HG03378 (cell line): Measurements from ENCODE around the gene DIPK1B.

Source experiments
- ATAC-seq: cut with Tn5 transposase; IDR thresholded peaks from one replicate; pipeline ENCODE4 v1.9.1; 2021; ENCODE audit warnings: mild to moderate bottlenecking, moderate library complexity; ENCODE audit not compliant: unreplicated experiment

The DIPK1B gene

DNA sequence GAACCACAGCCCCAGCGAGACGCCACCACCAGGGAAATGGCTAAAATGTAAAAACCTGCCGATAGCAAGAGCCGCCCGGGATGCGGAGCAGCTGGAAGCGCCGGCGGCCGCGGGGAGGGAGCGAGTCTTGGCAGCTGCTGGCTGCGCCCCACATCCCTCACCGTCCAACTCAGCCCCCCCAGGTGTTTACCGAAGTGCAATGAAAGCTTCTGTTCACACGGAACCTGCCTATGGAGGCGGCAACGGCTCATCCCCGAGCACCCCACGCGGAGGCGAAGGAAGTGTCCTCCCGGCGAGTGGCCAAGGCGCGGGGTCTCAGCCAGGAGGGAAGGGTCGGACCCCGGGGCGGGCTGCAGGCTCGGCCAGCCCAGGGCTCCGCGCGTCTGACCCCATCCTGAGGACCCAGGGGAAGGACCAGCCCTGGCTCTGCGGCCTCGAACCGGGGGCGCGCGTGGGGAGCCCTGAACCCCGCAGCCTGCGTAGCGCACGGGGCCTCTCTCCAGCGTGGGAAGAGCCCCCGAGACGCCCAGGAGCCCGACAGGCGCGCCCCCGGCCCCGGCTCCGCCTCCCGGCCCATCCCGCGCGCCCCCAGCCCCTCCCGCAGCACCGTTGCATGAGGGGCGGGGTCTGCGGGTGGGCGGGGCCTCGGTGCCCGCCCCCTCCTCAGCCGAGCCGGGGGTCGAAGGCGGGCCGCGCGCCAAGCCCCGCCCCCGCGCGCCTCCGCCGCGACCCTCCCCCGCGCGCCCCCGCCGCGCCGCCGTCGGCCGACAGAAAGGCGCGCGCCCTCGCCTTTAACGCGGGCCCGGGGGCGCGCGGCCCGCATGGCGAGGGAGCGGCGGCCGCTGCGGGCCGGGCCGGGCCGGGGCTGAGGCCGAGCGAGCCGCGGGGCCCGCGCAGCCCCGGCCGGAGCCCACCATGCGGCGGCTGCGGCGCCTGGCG is at the start of gene DIPK1B:
DIPK1B (plus strand) TSS at position 822 of the 939 bp plus-strand sequence; CDS start at position 916, 94 bp downstream.
- no peak for ATAC-seq

DNA sequence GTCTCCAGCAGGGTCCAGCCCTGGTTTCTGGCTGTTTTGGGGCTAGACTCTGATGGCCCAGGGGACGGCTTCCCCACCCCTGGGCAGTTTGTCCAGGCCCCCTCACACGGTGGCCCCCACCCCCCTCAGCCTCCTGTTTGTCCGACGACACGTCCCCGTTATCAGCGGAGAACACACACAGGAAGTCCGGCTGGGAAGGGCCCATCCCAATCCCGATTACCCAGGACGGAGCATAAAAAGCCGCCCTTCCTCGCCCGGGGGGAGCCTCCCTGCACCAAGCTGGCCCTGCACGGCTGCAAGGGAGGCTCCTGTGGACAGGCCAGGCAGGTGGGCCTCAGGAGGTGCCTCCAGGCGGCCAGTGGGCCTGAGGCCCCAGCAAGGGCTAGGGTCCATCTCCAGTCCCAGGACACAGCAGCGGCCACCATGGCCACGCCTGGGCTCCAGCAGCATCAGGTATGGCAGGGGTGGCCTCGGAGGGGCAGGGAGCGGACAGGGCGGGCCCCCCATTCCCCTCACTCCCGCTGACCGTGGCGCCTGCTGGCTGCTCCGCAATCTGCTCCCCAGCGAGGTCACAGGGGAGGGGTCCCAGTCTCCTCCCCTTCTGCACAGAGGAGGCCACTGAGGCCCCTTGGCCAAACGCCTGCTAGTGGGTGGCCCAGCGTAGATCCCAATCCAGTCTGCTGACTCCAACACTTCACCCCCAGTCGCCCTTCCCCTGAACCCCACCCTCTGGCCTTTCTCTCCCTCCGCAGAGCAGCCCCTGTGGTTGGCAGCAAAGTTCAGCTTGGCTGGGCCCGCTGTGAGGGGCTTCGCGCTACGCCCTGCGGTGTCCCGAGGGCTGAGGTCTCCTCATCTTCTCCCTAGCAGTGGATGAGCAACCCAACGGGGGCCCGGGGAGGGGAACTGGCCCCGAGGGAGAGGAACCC is 49.5 kb upstream of the DIPK1B start, which contains the start of gene EGFL7:
EGFL7 (plus strand) TSS at position 261 of the 926 bp plus-strand sequence. CDS start 5,367 bp downstream, outside the sequence.
- ATAC-seq, result no peak

DNA sequence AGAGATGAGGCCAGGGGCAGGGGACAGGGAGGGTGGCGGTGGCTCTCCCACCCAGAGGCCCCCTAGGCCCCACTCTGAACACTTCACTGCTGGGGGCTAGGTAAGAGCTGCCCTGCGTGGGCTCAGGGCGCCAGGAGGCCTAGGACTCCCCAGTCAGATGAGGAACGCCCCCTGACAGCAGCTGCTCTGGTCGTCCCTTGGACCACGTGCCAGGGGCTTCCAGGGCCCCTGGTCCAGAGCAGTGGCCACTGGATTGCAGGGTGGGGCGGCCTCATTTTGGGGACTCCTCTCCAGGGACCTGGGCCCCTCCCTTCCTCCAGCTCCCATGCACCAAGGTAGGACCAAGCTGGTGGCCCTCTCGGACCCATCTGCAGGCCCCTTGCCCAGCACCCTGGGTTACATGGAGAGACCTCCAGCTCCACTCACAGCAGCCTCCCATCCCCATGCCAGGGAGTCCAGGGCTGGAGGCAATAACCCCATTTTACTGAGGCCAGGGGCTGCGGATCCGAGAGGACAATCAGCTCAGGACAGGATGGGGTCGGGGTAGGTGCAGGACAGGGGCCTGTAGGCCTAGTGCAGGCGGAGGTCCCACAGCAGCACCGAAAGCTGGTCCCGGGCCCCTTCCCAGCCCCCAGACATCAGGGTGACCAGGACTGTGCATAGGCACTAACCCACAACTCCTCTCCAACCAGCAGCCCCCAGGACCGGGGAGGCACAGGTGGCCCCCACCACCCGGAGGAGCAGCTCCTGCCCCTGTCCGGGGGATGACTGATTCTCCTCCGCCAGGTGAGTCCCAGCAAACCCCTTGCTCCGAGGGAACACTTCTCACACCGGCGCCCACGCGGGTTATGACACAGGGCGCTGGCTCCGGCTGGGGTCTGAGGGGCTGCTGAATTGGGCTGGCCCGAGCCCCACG is 48.1 kb upstream of the DIPK1B start:
- ATAC-seq, result no peak

DNA sequence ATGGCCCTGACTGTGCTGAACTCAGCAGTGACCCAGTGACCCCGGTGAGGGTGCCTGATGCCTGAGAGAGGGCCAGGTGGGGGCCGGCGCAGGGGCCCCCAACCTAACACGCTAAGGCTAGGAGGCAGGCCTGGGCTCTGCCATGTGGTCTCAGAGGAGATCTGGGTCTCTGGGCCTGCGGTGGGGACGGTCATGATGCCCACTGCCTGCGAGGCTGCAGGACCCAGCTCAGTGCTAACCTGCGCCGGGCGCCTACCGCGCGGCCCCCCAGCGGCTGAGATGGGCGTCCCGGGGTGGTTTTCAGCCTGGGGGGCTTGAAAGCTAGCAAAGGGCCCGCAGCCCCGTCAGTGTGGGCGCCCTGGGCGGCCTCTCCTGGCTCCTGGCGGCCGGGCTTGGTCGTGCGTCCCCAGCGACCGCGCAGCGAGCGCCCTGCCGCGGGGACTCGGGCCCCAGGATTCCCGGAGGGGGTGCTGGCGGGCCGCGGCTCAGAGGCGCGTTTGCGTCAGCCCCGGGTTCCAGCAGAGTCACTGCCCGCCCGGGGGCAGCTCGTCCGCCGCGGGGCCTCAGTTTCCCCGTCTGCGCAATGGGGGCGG is 47.2 kb upstream of the DIPK1B start:
- no peak for ATAC-seq

DNA sequence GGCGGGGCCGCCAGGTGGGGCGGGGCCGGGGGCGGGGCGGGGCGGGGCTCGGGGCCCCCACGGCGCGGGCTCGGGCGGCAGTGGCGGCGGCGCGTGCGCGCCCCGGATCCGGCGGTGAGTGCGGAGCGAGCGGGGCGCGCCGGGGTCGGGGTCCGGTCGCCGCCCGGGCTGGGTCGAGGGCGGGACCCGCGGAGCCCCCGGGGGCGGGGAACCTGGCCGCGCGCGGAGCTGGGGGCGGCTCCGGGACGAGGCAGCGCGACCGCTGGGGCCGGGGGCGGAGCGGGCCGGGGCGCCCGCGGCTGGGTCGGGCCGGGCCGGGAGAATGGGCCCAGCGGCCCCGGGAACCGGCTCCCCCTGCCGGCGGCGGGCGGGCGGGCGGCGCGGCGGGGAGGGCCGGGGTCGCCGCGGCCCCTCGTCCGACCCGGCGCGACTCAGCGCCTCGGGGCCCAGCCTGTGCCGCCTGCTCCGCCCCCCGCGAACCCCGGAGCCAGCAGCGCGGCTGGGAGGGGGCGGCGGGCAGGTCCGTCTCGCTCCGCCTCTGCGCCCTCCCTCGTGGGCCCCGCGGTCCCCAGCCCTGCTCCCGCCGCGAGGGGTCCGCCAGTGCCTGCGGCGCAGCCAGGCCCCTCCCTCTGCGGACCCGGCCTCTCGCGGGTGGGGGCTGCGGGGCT is 46.5 kb upstream of the DIPK1B start:
- no peak for ATAC-seq

DNA sequence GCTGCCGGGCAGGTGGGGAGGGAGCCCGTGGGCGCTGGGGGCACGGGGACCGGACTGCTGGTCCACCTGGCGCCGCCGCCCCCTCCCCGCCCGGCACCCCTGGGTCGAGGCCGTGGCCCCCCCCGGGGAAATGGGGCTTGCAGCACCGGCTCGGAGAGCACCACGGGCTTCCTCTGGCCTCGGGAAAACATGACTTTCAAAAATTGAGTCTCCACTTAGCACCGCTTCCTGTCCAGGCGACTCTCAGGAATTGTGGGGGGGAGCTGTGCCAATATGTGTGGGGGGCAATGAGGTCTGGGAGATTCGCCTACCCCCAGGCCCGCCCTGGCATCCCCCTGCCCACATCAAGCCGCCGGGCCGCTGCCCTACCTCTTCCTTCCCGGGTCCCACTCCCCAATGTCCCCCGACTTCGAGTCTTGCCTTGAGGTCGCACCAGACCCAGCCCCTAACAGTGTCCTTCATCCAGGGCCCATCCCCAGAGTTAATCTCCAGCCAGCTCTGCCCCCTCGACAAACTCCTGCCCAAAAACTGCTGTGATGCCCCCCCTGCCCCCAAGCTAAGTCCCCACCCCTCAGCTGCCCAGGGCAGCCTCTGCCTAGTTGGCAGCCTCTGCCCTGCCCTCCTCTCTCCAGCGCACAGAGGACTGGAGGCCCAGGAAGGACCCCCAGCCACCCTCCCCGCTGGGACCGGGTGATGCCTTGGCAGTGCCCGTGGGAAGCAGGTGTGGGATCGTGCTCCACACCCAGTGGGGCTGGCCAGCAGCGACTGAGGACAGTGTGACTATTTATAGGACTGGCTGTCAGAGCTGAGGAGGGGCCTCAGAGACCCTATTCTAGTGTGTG is 45.8 kb upstream of the DIPK1B start:
- ATAC-seq, result no peak

DNA sequence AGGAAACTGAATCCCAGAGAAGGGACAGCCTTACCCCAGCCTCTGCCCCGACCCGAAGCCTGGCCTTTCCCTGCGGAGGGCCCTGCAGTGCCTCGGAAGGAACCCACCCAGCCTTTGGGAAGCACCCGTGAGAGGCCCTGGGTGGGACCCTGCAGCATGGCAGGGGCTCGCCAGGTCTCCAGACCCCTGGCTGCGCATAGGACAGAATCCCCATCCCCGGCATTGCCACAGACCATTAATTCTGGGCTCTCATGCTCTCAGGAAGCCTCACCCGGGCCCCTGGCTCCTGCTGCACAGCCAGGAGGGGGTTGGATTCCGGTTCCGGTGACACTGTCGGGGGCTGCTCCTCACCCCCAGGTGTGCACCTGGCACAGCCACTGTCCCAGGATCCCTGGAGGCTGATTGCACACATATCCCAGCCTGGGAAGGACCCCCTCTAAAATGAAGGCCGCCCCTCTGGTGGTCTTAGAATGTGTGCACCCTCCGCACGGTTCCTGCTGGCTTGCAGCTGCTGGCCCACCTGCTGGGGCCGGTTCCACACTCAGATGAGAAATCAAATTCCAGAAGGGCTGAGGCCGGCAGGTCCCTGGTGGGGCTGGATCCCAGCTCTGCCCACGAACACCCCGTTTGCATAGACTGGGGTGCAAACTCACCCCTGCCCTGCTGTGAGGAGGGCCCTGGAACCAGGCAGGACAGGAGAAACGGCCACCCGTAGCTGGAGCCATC is 45.0 kb upstream of the DIPK1B start:
- ATAC-seq, result no peak

DNA sequence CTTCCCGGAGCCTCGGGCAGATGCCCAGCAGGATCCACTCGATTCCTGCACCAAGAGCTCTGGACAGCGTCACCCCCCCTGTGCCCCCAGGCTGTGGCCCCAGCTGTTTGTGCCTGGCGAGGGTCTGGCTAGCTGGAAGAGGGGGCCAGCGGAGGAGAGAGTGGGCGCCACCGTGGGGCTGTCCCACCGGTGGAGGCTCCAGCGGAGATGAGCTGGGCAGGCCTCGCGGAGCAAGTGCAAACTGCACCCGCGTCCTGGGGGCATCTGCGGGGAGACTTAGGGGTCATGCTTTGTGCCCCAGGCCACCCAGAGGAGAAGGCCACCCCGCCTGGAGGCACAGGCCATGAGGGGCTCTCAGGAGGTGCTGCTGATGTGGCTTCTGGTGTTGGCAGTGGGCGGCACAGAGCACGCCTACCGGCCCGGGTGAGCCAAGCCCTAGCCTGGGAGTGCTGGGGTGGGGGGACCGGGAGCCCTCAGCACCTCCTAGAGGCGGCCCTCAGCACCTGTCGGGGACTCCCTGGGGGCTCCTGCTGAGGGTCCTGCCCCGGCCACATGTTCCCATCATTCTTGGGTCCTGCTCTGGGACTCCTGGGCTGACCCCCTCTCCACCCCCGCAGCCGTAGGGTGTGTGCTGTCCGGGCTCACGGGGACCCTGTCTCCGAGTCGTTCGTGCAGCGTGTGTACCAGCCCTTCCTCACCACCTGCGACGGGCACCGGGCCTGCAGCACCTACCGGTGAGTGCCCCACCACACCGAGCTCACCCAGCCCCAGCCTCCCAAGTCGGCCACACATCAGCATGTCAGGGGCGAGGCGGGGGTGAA is 44.2 kb upstream of the DIPK1B start:
- no peak for ATAC-seq

DNA sequence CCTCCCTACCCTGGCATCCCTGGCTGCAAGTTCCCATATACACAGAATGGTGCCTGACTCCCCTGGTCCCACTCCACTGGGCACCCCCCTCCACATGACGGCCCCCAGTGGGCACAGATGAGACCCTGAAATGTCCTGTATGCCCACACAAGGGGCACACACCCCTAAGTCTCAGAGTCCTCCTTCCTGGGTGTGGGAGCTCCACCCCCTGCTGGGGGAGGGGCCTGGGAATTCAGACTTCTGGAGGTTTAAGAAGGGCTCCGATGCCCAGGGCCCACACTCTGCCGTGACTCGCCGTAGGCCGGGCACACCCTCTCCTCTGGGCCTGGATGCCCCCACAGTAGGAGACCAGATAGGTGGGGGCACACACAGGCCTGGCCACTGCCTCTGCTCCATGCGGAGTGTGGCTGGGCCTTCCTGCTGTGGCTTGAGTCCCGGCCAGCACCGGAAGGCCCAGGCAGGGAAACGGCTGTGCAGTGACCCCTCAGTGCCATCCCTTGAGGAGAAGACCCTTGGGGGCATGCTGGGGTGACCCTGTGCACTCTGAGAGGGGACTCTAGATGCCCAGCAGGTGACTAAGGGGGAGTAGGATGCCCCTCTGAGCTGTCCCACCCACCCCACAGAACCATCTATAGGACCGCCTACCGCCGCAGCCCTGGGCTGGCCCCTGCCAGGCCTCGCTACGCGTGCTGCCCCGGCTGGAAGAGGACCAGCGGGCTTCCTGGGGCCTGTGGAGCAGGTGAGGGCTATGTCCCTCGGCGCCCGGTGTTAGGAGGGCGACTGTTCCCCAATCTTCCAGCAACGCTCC is 43.2 kb upstream of the DIPK1B start:
- no peak for ATAC-seq

DNA sequence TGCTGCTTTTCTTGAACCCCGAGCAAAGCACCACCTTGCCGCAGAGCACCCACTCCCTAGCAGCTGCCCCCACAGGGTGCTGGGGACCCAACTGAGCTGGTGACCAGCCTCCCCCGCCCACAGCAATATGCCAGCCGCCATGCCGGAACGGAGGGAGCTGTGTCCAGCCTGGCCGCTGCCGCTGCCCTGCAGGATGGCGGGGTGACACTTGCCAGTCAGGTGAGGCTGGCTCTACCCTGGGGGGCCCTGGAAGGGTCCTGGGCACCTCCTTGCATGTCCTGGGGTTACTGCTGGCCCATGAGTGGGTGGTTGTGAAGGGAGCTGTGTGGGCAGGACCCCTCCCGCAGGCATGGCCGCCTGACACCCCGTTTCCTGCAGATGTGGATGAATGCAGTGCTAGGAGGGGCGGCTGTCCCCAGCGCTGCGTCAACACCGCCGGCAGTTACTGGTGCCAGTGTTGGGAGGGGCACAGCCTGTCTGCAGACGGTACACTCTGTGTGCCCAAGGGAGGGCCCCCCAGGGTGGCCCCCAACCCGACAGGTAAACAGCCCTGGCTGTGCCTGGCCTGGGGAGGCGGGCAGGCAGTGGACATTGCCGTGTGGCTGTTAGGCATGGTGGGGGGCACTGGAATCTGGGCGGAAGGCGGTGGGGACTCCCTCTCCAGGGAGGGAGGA is 42.4 kb upstream of the DIPK1B start:
- no peak for ATAC-seq

DNA sequence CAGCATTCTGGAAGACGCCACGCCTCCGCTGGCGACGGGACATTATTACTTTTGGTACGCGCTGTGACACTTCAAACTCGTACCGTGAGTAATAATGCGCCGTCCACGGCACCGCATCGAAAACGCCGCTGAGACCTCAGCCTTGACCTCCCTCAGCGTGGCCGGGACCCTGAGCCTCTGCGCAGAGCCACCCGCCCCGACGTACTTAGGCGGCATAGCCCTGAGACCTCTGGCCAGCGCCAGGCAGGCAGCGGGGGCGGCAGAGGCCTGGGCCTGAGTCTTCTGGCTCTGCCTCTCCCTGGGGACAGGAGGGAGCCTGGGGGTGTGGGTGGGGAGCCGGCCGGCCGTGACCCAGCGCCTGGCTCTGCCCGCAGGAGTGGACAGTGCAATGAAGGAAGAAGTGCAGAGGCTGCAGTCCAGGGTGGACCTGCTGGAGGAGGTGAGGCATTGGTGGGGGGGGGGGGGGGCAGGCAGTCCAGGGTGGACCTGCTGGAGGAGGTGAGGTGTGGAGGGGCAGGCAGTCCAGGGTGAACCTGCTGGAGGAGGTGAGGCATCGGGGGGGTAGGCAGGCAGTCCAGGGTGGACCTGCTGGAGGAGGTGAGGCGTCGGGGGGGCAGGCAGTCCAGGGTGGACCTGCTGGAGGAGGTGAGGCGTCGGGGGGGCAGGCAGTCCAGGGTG is 41.7 kb upstream of the DIPK1B start:
- ATAC-seq, result no peak

DNA sequence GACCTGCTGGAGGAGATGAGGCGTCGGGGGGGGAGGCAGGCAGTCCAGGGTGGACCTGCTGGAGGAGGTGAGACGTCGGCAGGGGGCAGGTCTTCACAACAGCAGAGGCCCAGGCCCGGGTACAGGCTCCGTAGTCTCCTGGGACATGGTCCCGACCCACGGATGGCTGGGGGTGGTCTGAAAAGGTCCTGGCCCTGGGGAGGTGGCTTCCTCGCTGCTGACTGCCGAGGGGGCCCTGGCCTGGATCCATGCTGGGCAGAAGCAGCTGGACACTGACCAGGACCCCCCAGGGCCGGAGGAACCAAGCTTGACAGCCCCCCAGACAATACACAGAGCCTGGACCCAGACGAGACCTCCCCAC is 41.1 kb upstream of the DIPK1B start:
- no peak for ATAC-seq

DNA sequence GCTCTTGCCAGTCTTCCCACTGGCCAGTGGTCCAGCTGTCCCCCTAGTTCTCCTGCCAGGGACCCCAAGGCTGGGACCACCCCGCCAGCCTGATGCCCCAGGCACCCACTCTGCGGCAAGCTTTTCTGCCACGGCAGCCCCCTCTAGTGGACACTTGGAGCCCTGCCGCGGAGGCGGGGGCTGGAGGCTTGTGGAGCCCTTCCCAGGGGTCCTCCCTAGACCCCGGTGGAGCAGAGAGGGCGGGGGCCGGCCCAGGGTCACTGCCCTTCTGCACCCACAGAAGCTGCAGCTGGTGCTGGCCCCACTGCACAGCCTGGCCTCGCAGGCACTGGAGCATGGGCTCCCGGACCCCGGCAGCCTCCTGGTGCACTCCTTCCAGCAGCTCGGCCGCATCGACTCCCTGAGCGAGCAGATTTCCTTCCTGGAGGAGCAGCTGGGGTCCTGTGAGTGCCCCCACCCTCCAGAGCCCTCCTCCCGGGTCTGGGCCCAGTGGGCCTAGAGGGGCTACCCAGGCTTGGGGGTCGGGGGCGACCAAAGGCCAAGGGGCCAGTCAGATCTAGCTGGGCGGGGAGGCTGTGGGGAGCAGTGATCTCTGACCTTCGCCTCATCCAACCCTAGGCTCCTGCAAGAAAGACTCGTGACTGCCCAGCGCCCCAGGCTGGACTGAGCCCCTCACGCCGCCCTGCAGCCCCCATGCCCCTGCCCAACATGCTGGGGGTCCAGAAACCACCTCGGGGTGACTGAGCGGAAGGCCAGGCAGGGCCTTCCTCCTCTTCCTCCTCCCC is 40.5 kb upstream of the DIPK1B start:
- ATAC-seq, result no peak

DNA sequence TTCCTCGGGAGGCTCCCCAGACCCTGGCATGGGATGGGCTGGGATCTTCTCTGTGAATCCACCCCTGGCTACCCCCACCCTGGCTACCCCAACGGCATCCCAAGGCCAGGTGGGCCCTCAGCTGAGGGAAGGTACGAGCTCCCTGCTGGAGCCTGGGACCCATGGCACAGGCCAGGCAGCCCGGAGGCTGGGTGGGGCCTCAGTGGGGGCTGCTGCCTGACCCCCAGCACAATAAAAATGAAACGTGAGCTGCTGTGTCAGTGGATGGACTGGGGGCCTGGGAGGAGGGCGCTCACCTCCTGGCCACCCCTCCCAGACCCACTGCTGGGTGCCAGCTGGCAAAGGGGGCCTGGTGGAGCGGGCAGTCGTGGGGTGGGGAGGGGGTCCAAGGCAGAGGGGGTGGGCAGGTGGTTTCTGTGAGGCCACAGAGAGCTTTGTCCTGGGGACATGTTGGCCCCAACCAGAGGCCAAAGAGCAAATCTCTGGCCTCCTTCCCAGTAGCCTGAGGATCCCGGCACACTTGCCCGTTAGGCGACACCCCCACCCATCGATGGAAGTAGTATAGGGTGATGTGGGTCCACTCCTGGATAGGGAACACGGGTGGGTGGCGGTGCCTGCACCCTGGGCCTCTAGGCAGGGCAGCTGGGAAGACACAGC is 39.8 kb upstream of the DIPK1B start:
- ATAC-seq, result no peak
